HL-60/S4 (cell line): ENCODE measurements around the gene ZNF211.

ENCODE experiments used
- in situ Hi-C: fragments of 300-500 bp; cut with MboI; formaldehyde crosslinking; loops from 2 replicates; pipeline ENCODE4 v1.14.3; 2022; ENCODE audit warnings: low sequenced_read_pairs

Gene ZNF211

GRCh38 chr19:57632987-57633831 lies at the start of gene ZNF211:
Gene ZNF211 (plus strand): TSS chr19:57633168. CDS start chr19:57633347, 179 bp downstream.
- in situ Hi-C loops, result no loop called here

- in situ Hi-C loops, result no loop called here
These were observed 49.2 kb upstream of the ZNF211 start, which contains the start of gene ZIK1 for GRCh38 chr19:57583521-57584416. Gene ZIK1 (plus strand): TSS chr19:57584145. CDS start chr19:57584357, 212 bp downstream.

GRCh38 chr19:57587529-57587928 lies 45.4 kb upstream of the ZNF211 start:
- in situ Hi-C loops, result no loop called here

- in situ Hi-C loops, result no loop called here
These were observed 33.6 kb upstream of the ZNF211 start for GRCh38 chr19:57599377-57599760.

- in situ Hi-C loops, result no loop called here
These were observed 33.1 kb upstream of the ZNF211 start, which contains the start of gene ZNF530 for GRCh38 chr19:57599761-57600383. Gene ZNF530 (plus strand): TSS chr19:57599885. CDS start chr19:57604346, 4,461 bp downstream.

GRCh38 chr19:57606931-57607330 lies 26.0 kb upstream of the ZNF211 start:
- in situ Hi-C loops, result no loop called here

- in situ Hi-C loops, result no loop called here
These were observed 21.9 kb upstream of the ZNF211 start for GRCh38 chr19:57611113-57611512.

GRCh38 chr19:57613941-57614743 lies 18.8 kb upstream of the ZNF211 start, which contains the start of gene ZNF134:
Gene ZNF134 (plus strand): TSS chr19:57614242. CDS start chr19:57619469, 5,227 bp downstream.
- in situ Hi-C loops, result no loop called here

- in situ Hi-C loops, result no loop called here
These were observed 17.6 kb upstream of the ZNF211 start for GRCh38 chr19:57615346-57615745.

GRCh38 chr19:57620673-57621348 lies 12.2 kb upstream of the ZNF211 start:
- in situ Hi-C loops, result no loop called here

- in situ Hi-C loops, result no loop called here
These were observed 9.9 kb upstream of the ZNF211 start for GRCh38 chr19:57623091-57623490.

- in situ Hi-C loops, result no loop called here
These were observed 814 bp downstream of the ZNF211 start for GRCh38 chr19:57633832-57634131.

- in situ Hi-C loops, result no loop called here
These were observed 4.4 kb downstream of the ZNF211 start for GRCh38 chr19:57637379-57637778.

- in situ Hi-C loops, result no loop called here
These were observed 8.8 kb downstream of the ZNF211 start for GRCh38 chr19:57641715-57642234.

GRCh38 chr19:57642396-57643046 lies 9.6 kb downstream of the ZNF211 start:
- in situ Hi-C loops, result no loop called here

GRCh38 chr19:57643734-57644133 lies 10.8 kb downstream of the ZNF211 start:
- in situ Hi-C loops, result no loop called here

- in situ Hi-C loops, result no loop called here
These were observed 15.5 kb downstream of the ZNF211 start for GRCh38 chr19:57648331-57649003.

- in situ Hi-C loops, result no loop called here
These were observed 18.7 kb downstream of the ZNF211 start for GRCh38 chr19:57651654-57651996.

GRCh38 chr19:57653689-57654088 lies 20.7 kb downstream of the ZNF211 start:
- in situ Hi-C loops, result no loop called here
